ENCODE data around the gene CDKN1C. TPM values are rescaled to one million over a fixed set of nuclear protein-coding genes. Genes with fewer than 3 reads are reported as not detected.
A peak's percentile ranks its signal among the peaks of the same experiment; 100 is the strongest.

CDKN1C gene
- total and polyA plus RNA-seq, 2 of the 8 experiments (the other 6 are each of a cell fraction or from before 2014, with no cell fraction given): 12.8 to 14.1 TPM

GRCh38 chr11:2859699-2860037 is 25.9 kb downstream of the CDKN1C start:
- H3K79me2 ChIP-seq (ENCODE audit: control insufficient read depth in 1 of 2, insufficient read depth in 2 of 2, low read length in 2 of 2): no peaks in the 10 kb centered on the region
- peak overlapping the region; percentile 3 for H4K91ac ChIP-seq (replicated peaks; ENCODE audit: insufficient read length, low read length)
- peaks cover 9 to 52% (median 49%) of the 10 kb centered on the region in 4 experiments for H3K27me3 ChIP-seq (replicated peaks in 1 of 4; ENCODE audit: control insufficient read depth in 3 of 4, extremely low read depth in 1 of 4, insufficient read depth in 3 of 4, low read length in 3 of 4)
- no peak overlapping the region for H3K14ac ChIP-seq (ENCODE audit: insufficient read length)
- peaks cover 4% of the 10 kb centered on the region; the same call in 1 of the 2 replicates for H3K23me2 ChIP-seq (ENCODE audit: low read depth, low read length)
- H2BK5ac ChIP-seq (ENCODE audit: low read depth, low read length): no peak overlapping the region
- H3K4me2 ChIP-seq (ENCODE audit: insufficient read depth in 1 of 2, low read depth in 2 of 2, low read length in 2 of 2): no peak overlapping the region
- FAIRE-seq (no peak), DNase-seq (ENCODE audit: low read depth in 1 of 2, low spot score in 2 of 2) (no peak)
- no peak overlapping the region for H3K27ac ChIP-seq (ENCODE audit: low read depth, low read length)
- no peaks in the 10 kb centered on the region for H3K79me1 ChIP-seq (ENCODE audit: low read depth, low read length)
- H2BK15ac ChIP-seq (ENCODE audit: low read length): 0 out of 2 replicates have a peak overlapping the region, but pooled peaks have one; percentile 9
- 0 out of 2 replicates have a peak overlapping the region, but pooled peaks have one; percentile 6 for H2BK20ac ChIP-seq (ENCODE audit: low read length)
- 97% methylated on average over 10 of the region's 10 CpGs; no CpG with 5 or more reads in 1 of the 2 experiments for WGBS, 2 experiments (ENCODE audit: extremely low coverage in 1 of 2, insufficient coverage in 1 of 2, insufficient read length in 1 of 2, insufficient replicate concordance in 2 of 2, low coverage in 1 of 2, low lambda C conversion rate in 2 of 2, missing lambda C conversion rate in 1 of 2)
- no peak overlapping the region for H2BK120ac ChIP-seq (replicated peaks; ENCODE audit: low read depth, low read length)
- H2BK12ac ChIP-seq (ENCODE audit: low read depth, low read length): no peak overlapping the region
- H4K20me1 ChIP-seq (replicated peaks in 1 of 2; ENCODE audit: control insufficient read depth in 1 of 2, insufficient read depth in 2 of 2, low read length in 2 of 2): no peaks in the 10 kb centered on the region
- no peak overlapping the region for H3K4ac ChIP-seq (replicated peaks; ENCODE audit: insufficient read length, low read depth, low read length)
- H3K36me3 ChIP-seq (ENCODE audit: control insufficient read depth in 2 of 4, insufficient read depth in 4 of 4, low read length in 3 of 4): no peaks in the 10 kb centered on the region
- no peak overlapping the region for H3K4me3 ChIP-seq (ENCODE audit: extremely low read depth in 1 of 4, insufficient read depth in 2 of 4, low read depth in 3 of 4, low read length in 4 of 4)
- H4K5ac ChIP-seq (ENCODE audit: insufficient read length, low read depth, low read length): no peak overlapping the region
- H3K18ac ChIP-seq (ENCODE audit: extremely low read depth, low read length): no peak overlapping the region
- ChIA-PET POLR2A (ENCODE audit: partially characterized antibody) (interaction anchor here (0.5 to 2.0 kb wide), 2 partner anchors 16 to 24 kb away, joined by 3 to 5 read pairs; no protein-coding TSS in a partner anchor), CTCF (ENCODE audit: partially characterized antibody) (interaction anchor here (2.0 to 3.3 kb wide), 3 partner anchors 14 to 326 kb away, joined by 4 to 22 read pairs (median 14); no protein-coding TSS in a partner anchor)
- no peak overlapping the region; the same call in 1 of the 2 replicates for H2AK5ac ChIP-seq (ENCODE audit: low read depth, low read length)
- H3K23ac ChIP-seq (ENCODE audit: insufficient read length): no peak overlapping the region
- no peak overlapping the region for H3K9ac ChIP-seq (replicated peaks in 1 of 4; ENCODE audit: extremely low read depth in 1 of 4, low read depth in 3 of 4, low read length in 3 of 4)
- no peak overlapping the region for H4K8ac ChIP-seq (ENCODE audit: extremely low read depth, insufficient read depth, low read length)
- no peak overlapping the region for H3K56ac ChIP-seq (replicated peaks; ENCODE audit: insufficient read length, low read depth, low read length)
- H3K9me3 ChIP-seq (ENCODE audit: insufficient read depth in 2 of 2, low read depth in 1 of 2, low read length in 1 of 2): no peaks in the 10 kb centered on the region
- no peak overlapping the region for H2AFZ ChIP-seq (ENCODE audit: low read length)
- H3K4me1 ChIP-seq (replicated peaks in 1 of 4; ENCODE audit: control insufficient read depth in 3 of 4, insufficient read depth in 4 of 4, low read length in 3 of 4): peaks cover 0 to 24% (median 14%) of the 10 kb centered on the region in 4 experiments; a peak in 6 of 7 replicates
- TF ChIP-seq, protein P1, sequence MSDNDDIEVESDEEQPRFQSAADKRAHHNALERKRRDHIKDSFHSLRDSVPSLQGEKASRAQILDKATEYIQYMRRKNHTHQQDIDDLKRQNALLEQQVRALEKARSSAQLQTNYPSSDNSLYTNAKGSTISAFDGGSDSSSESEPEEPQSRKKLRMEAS (IDR thresholded peaks at IDR 0.05): no peak
- TF ChIP-seq NRF1 (IDR thresholded peaks at IDR 0.05; ENCODE audit: low read depth, low read length) (no peak), POU5F1 (IDR thresholded peaks at IDR 0.05; ENCODE audit: low read depth, low read length) (no peak), ZNF274 (IDR thresholded peaks at IDR 0.05; ENCODE audit: borderline replicate concordance, extremely low read depth, low read length) (no peak), GTF2F1 (IDR thresholded peaks at IDR 0.05; ENCODE audit: borderline replicate concordance, low read depth, low read length) (no peak), FOSL1 (IDR thresholded peaks at IDR 0.05; ENCODE audit: insufficient read depth, low read depth, low read length) (no peak), GABPA (IDR thresholded peaks at IDR 0.05; ENCODE audit: borderline replicate concordance, insufficient read depth, low read length) (no peak), CHD2 (IDR thresholded peaks at IDR 0.05; ENCODE audit: low read length) (no peak)

Measured in H1 (cell line).